Measurements from ENCODE around the gene GPHA2. TPM values are rescaled to one million over a fixed set of nuclear protein-coding genes. Genes with fewer than 3 reads are reported as not detected.

The GPHA2 gene
- total and polyA plus RNA-seq, 10 of the 15 experiments (the other 5 are each of a cell fraction or from before 2014, with no cell fraction given) = not detected

DNA sequence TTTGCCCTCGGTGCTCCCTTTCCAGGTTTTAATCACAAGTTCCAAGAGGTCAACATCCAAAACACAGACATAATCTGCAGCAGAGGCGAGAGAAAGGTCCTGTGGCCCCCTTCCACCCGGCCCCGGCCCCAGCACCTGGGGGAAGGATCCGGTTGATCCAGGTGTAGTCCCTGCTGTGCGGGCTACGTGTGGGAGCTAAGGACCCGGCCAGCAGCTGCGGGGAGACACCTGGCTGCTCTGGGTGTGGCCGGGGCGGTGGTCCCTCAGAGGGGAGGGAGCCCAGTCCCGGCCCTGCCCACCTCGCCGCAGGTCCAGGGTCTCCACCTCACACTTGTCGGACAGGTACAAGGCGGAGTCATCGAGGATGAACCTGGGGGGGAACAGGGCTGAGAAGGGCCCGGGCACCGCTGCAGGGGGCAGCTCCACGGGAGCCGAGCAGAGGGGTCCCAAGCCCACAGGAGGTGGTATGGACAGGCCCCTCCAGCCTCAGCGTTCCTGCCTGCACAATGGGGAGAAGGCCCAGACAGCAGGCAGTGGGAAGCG lies 32.3 kb downstream of the GPHA2 start:
- RAD21 ChIA-PET (ENCODE audit: unreplicated experiment) = no interaction called here
- 82% methylated on average over 23 of the region's 23 CpGs for WGBS (ENCODE audit: insufficient coverage, insufficient replicate concordance, low lambda C conversion rate, missing lambda C conversion rate)
- CTCF ChIA-PET = no interaction called here
- intact Hi-C loops (cut with micrococcal nuclease; ENCODE audit: unreplicated experiment) (no loop called here), in situ Hi-C loops (cut with MboI) (no loop called here)
- Histone ChIP-seq H3K4me3 (no peak overlapping the region), H3K9ac (ENCODE audit: control insufficient read depth, insufficient read depth, low read length) (no peak overlapping the region), H4K20me1 (ENCODE audit: control insufficient read depth, insufficient read depth) (no peaks in the 10 kb centered on the region), H3K4me2 (ENCODE audit: control insufficient read depth, insufficient read depth) (no peak overlapping the region), H3K36me3 (ENCODE audit: control insufficient read depth in 2 of 2, insufficient read depth in 2 of 2, low read length in 1 of 2) (peaks cover 0 to 2% of the 10 kb centered on the region in 2 experiments; a peak in 2 of 4 replicates), H3K27ac (ENCODE audit: control insufficient read depth, insufficient read depth) (no peak overlapping the region), H3K79me2 (ENCODE audit: control insufficient read depth, insufficient read depth, low read length) (no peaks in the 10 kb centered on the region), H2AFZ (ENCODE audit: control insufficient read depth, low read depth, low read length) (no peak overlapping the region), H3K9me3 (replicated peaks; ENCODE audit: control insufficient read depth, insufficient read depth, low read length) (no peaks in the 10 kb centered on the region), H3K4me1 (ENCODE audit: control insufficient read depth, insufficient read depth, low read length) (peaks cover 9% of the 10 kb centered on the region), H3K27me3 (replicated peaks in 1 of 2; ENCODE audit: control insufficient read depth in 2 of 2, insufficient read depth in 2 of 2, low read length in 1 of 2) (no peaks in the 10 kb centered on the region)
- SMC1A ChIA-PET (ENCODE audit: uncharacterized antibody, unreplicated experiment) = no interaction called here
- no peak for DNase-seq (ENCODE audit: low read depth, low spot score)
- no peak for ATAC-seq
- no TSS peak for BruUV-seq (replicated peaks)
- POLR2A ChIA-PET = no interaction called here
- FAIRE-seq = no peak
- no peak for TF ChIP-seq MYC (IDR thresholded peaks at IDR 0.05; ENCODE audit: insufficient read depth, insufficient read length, insufficient replicate concordance, low read length, severe bottlenecking)
- no peak for TF ChIP-seq REST (IDR thresholded peaks at IDR 0.05; ENCODE audit: low read depth, low read length)
- no peak for TF ChIP-seq POU2F2 (IDR thresholded peaks at IDR 0.05; ENCODE audit: borderline replicate concordance, low read depth, low read length)
- TF ChIP-seq MEF2A (IDR thresholded peaks at IDR 0.05; ENCODE audit: insufficient read depth, low read depth, low read length) = no peak
- TF ChIP-seq POLR2AphosphoS5 (IDR thresholded peaks at IDR 0.05; ENCODE audit: low read length) = no peak
- TF ChIP-seq SMAD5 (IDR thresholded peaks at IDR 0.05; ENCODE audit: low read depth) = no peak
- no peak for TF ChIP-seq ZNF207 (IDR thresholded peaks at IDR 0.05; ENCODE audit: borderline replicate concordance)
- TF ChIP-seq BCLAF1 (IDR thresholded peaks at IDR 0.05) = no peak
- TF ChIP-seq ZNF592 (IDR thresholded peaks at IDR 0.05) = no peak
- TF ChIP-seq SMC3 (IDR thresholded peaks at IDR 0.05; ENCODE audit: borderline replicate concordance, low read length) = no peak

All from GM12878 (cell line).